Superior temporal gyrus (tissue), 1 donor: ENCODE results near the gene APELA.
"Not testable (repeated sequence)": the region's sequence is repeated elsewhere in the genome, so short reads cannot be mapped to it uniquely, and the experiment has no call there.

Source experiments
- DNase-seq: peaks from one replicate; pipeline ENCODE4 v3.0.0-alpha.2; 2016; ENCODE audit errors: extremely low spot score

Gene APELA

GRCh38 chr4:164924670-164925238 is 47.8 kb downstream of the APELA start:
- DNase-seq = no peak

- no peak for DNase-seq
Observed at GRCh38 chr4:164926301-164926700, 49.3 kb downstream of the APELA start.

DNA sequence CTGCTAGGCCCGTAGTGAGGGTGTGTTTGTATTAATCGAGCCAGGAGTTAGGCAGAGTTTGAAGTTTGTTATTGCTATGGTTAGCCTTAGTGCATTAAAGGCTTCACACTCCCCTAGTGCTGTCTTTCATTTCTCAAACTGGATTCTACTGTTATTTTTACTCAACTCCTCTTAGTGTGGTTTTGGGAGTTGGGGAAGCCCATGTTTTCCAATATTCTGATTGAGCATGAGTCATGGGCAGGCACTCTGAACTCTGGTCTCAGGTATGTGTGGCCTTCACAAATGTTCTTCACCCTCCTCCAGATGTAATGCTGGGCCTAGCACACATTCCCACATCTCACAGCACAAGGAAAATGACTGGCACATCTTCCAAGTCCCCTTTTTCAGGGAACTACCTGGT is 50.1 kb downstream of the APELA start:
- DNase-seq = not testable (repeated sequence)

- DNase-seq = no peak
Observed at GRCh38 chr4:164930647-164931046, 53.7 kb downstream of the APELA start.

GRCh38 chr4:164931551-164932324 is 54.8 kb downstream of the APELA start:
- no peak for DNase-seq

DNA sequence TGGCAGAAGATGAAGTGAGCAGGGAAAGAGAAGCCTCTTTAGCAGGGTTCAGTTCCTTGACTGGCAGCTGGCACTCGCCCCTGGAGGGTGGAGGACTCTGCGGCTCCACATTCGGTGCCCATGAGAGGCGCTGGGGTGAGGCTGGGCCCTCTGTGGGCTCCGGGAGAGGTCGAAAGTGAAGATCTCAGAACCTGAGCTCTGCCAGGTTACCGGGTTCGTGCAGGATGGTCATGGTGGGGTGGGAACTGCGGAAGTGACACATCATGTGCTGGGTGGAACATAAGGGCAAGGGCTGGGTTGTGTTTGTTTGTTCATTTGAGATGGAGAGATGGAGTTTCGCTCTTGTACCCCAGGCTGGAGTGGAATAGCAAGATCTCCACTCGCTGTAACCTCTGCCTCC is 56.3 kb downstream of the APELA start:
- no peak for DNase-seq

DNA sequence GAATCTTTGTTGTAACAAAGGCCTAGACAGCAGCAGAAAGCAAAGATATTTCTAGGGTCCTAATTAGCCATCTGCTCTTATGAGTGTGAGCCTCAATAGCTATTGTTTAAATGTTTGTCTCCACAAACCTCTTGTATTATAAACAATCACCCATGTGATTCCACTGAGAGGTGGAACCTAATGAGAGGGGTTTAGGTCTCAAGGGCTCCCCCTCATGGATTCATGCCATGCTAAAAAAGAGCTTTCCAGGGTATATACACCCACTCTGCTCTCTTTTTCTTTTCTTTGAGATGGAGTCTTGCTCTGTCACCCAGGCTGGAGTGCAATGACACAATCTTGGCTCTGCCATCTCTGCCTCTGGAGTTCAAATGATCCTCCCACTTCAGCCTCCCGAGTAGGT is 58.4 kb downstream of the APELA start:
- DNase-seq = no peak

DNA sequence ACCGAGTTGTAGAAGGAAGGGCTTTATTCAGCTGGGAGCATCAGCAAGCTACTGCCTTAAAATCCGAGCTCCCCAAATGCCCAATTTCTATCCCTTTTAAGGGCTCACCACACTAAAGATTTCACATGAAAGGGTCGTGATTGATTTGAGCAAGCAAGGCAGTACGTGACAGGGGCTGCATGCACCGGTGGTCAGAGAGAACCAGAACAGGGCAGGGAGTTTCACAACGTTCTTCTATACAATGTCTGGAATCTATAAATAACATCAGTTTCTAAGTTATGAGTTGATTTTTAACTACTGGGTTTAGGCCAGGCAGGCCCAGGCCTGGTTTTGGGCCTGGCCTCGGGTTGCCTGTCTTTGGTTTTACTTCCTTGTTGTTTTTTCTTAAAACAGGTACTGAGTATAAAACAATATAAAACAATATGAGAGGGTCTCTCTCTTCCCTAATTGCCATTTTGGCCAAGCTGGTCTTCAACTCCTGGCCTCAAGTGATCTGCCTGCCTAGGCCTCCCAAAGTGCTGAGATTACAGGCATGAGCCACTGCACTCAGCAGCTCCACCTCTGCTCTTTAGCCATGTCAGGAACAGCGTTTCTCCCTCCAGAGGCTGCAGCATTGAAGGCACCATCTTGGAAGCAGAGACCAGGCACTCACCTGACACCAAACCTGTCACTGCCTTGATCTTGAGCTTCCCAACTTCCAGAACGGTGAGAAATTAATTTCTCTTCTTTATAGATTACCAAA is 59.1 kb downstream of the APELA start:
- not testable (repeated sequence) for DNase-seq

DNA sequence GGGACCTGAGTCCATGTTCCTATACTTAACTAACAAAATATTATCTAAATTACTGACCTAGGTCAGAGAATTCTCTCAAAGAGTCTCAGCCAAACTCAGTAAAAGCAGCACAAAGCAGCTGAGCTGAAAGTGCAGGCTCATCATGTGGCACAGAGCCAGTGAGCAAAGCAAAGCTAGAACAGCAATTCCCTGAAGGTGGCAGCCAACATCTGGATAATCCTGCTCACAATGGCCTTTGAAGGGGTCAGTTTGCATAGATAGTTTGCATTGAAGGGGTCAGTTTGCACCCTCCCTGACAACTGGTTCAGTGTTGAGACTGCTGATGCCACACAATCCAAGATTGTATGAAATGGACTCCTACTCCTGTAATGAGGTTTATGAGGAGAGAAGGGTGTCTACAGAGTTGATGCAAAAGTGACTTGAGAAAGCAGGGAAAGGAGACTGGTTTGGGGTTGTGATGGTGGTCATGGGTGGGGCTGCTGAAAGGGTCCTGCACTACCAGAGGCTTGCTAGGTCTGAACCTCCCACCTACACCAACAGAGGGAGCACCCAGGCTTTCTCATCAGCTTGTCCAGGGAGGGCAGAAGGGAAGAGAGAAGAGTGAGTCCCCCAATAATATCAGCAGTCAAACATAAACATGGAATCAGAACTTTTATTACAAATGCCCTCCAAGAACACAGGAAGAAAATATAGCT is 60.7 kb downstream of the APELA start:
- peak; percentile 80 for DNase-seq

DNA sequence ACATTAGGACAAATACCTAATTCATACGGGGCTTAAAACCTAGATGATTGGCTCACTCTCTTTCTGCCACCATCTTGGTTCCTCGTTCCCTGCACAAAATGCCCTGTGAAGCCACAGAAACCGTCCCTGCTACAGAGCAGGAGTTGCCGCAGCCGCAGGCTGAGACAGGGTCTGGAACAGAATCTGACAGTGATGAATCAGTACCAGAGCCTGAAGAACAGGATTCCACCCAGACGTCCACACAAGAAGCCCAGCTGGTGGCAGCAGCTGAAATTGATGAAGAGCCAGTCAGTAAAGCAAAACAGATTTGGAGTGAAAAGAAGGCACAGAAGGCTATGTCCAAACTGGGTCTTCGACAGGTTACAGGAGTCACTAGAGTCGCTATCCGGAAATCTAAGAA is 66.2 kb downstream of the APELA start:
- no peak for DNase-seq

GRCh38 chr4:164945146-164945545 is 68.2 kb downstream of the APELA start:
- no peak for DNase-seq

DNA sequence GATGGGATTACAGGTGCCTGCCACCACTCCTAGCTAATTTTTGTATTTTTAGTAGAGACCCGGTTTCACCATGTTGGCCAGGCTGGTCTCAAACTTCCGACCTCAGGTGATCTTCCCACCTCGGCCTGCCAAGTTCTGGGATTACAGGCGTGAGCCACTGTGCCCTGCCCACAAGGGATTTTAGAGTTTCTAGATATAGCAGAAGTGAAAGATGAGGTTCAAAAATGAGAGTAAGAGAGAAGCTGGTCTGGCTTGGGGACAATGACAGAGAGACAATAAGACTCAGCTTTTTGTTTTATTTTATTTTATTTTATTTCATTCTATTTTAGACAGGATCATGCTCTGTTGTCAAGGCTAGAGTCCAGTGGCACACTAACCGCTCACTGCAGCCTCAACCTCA is 69.8 kb downstream of the APELA start:
- no peak for DNase-seq
